Suprapubic skin (tissue), 4 donors: ENCODE measurements around the gene CHST1. TPM values are rescaled to one million over a fixed set of nuclear protein-coding genes. Genes with fewer than 3 reads are reported as not detected.

ENCODE experiments used
- DNase-seq, 2 donors: peaks; one replicate each; pipeline ENCODE4 v3.0.0-alpha.2; 2019; ENCODE audit warnings: low spot score in 2 of 2
- H3K27ac ChIP-seq: fragments of 200-600 bp; sonication (generic); one replicate; pipeline ENCODE4 v1.5.1; 2019
- H3K27me3 ChIP-seq: fragments of 200-600 bp; sonication (generic); one replicate; pipeline ENCODE4 v1.5.1; 2019
- H3K36me3 ChIP-seq: fragments of 200-600 bp; sonication (generic); one replicate; pipeline ENCODE4 v1.5.1; 2019
- H3K4me1 ChIP-seq: fragments of 200-600 bp; sonication (generic); one replicate; pipeline ENCODE4 v1.5.1; 2019
- H3K4me3 ChIP-seq: fragments of 200-600 bp; sonication (generic); one replicate; pipeline ENCODE4 v1.5.1; 2019; ENCODE audit warnings: mild to moderate bottlenecking
- H3K9me3 ChIP-seq: fragments of 200-600 bp; sonication (generic); one replicate; pipeline ENCODE4 v1.5.1; 2019
- CTCF ChIP-seq, 2 donors: fragments of 200-600 bp in 1 of 2; fragments of 450-650 bp in 1 of 2; sonication (generic) in 1 of 2; IDR thresholded peaks; one replicate each; pipeline ENCODE4 v1.5.1; 2016 to 2019; ENCODE audit warnings: antibody characterized with exemption in 2 of 2, mild to moderate bottlenecking in 1 of 2, moderate library complexity in 1 of 2
- EP300 ChIP-seq: sonication (generic); formaldehyde crosslinking; IDR thresholded peaks from one replicate; pipeline ENCODE4 v1.6.1; 2017; ENCODE audit warnings: antibody characterized with exemption
- POLR2A ChIP-seq, 2 donors: fragments of 450-650 bp; IDR thresholded peaks; one replicate each; pipeline ENCODE4 v1.6.1; 2017; ENCODE audit warnings: antibody characterized with exemption in 2 of 2, mild to moderate bottlenecking in 2 of 2, moderate library complexity in 2 of 2
- POLR2AphosphoS5 ChIP-seq, 3 donors: sonication (generic); formaldehyde crosslinking; IDR thresholded peaks; one replicate each; pipeline ENCODE4 v1.6.1; 2017; ENCODE audit warnings: antibody characterized with exemption in 3 of 3
- WGBS: methylation state at CpG from one replicate; pipeline ENCODE4 v1.1.5; 2018; 5-methylcytosine and 5-hydroxymethylcytosine counted together
- total RNA-seq, 4 donors: library from RNA; depleted of rRNA; stranded (reverse); fragments of >200 nt; gene quantifications; one replicate each; pipeline ENCODE4 v1.1.0, GENCODE V29; 2016

CHST1 gene
- total RNA-seq, 4 donors from 2014 or later = 0.38 to 1.1 (median 0.94) TPM; not detected in 1

GRCh38 chr11:45661439-45662055 lies 3.9 kb downstream of the CHST1 start:
- Histone ChIP-seq H3K27me3 (peaks cover 82% of the 10 kb centered on the region), H3K4me3 (no peak overlapping the region), H3K27ac (no peak overlapping the region), H3K36me3 (no peaks in the 10 kb centered on the region), H3K4me1 (peaks cover 30% of the 10 kb centered on the region), H3K9me3 (no peaks in the 10 kb centered on the region)
- 47% methylated on average over 7 of the region's 7 CpGs for WGBS
- DNase-seq = peak in 1 of 2 donors; percentile 9
- TF ChIP-seq EP300 = no peak

- Histone ChIP-seq H3K4me1 (peaks cover 28% of the 10 kb centered on the region), H3K4me3 (no peak overlapping the region), H3K27me3 (peaks cover 89% of the 10 kb centered on the region), H3K9me3 (no peaks in the 10 kb centered on the region), H3K27ac (no peak overlapping the region), H3K36me3 (no peaks in the 10 kb centered on the region)
- DNase-seq = no peak
- TF ChIP-seq CTCF (IDR thresholded peaks at IDR 0.05) = no peak
- no peak for TF ChIP-seq POLR2AphosphoS5 (IDR thresholded peaks at IDR 0.05)
- no peak for TF ChIP-seq EP300
- no peak for TF ChIP-seq POLR2A (IDR thresholded peaks at IDR 0.05)
- 25% methylated on average over 12 of the region's 12 CpGs for WGBS
These were observed 4.5 kb downstream of the CHST1 start for GRCh38 chr11:45660729-45661438.

GRCh38 chr11:45659818-45660160 lies 5.6 kb downstream of the CHST1 start:
- no peak for DNase-seq
- TF ChIP-seq EP300 (no peak), POLR2A (IDR thresholded peaks at IDR 0.05) (no peak)
- peaks cover 22% of the 10 kb centered on the region for H3K4me1 ChIP-seq
- 33% methylated on average over 1 of the region's 4 CpGs for WGBS
- H3K27ac ChIP-seq = no peak overlapping the region
- no peak overlapping the region for H3K4me3 ChIP-seq
- no peaks in the 10 kb centered on the region for H3K36me3 ChIP-seq
- no peaks in the 10 kb centered on the region for H3K9me3 ChIP-seq
- peaks cover 85% of the 10 kb centered on the region for H3K27me3 ChIP-seq

- no peak overlapping the region for H3K4me3 ChIP-seq
- H3K9me3 ChIP-seq = no peaks in the 10 kb centered on the region
- TF ChIP-seq EP300 (no peak), POLR2A (IDR thresholded peaks at IDR 0.05) (no peak), CTCF (IDR thresholded peaks at IDR 0.05) (no peak), POLR2AphosphoS5 (IDR thresholded peaks at IDR 0.05) (no peak)
- no peak overlapping the region for H3K27ac ChIP-seq
- H3K36me3 ChIP-seq = no peaks in the 10 kb centered on the region
- H3K4me1 ChIP-seq = peaks cover 17% of the 10 kb centered on the region
- no peak for DNase-seq
- H3K27me3 ChIP-seq = peaks cover 80% of the 10 kb centered on the region
- 51% methylated on average over 8 of the region's 15 CpGs for WGBS
These were observed 6.2 kb downstream of the CHST1 start for GRCh38 chr11:45659031-45659817.

- no peak for DNase-seq
- TF ChIP-seq POLR2A (IDR thresholded peaks at IDR 0.05) = no peak
- no peak for TF ChIP-seq POLR2AphosphoS5 (IDR thresholded peaks at IDR 0.05)
- no peak for TF ChIP-seq CTCF (IDR thresholded peaks at IDR 0.05)
- no peak for TF ChIP-seq EP300
- H3K4me3 ChIP-seq = no peak overlapping the region
- H3K36me3 ChIP-seq = no peaks in the 10 kb centered on the region
- no peaks in the 10 kb centered on the region for H3K9me3 ChIP-seq
- peaks cover 72% of the 10 kb centered on the region for H3K27me3 ChIP-seq
- no peak overlapping the region for H3K27ac ChIP-seq
- WGBS = 37% methylated on average over 8 of the region's 19 CpGs
- H3K4me1 ChIP-seq = peaks cover 11% of the 10 kb centered on the region
These were observed 7.0 kb downstream of the CHST1 start for GRCh38 chr11:45658292-45658991.
